GM12892 (cell line): Measurements from ENCODE around the gene ATE1.

Source experiments
- POLR2A ChIP-seq: IDR thresholded peaks from 2 replicates; pipeline ENCODE4 v1.6.1; 2011; ENCODE audit warnings: low read depth, low read length, control low read depth
- POLR2AphosphoS5 ChIP-seq: IDR thresholded peaks from 2 replicates; pipeline ENCODE4 v1.6.1; 2011; ENCODE audit warnings: low read depth, low read length, control low read depth
- TAF1 ChIP-seq: IDR thresholded peaks from 2 replicates; pipeline ENCODE4 v1.6.1; 2011; ENCODE audit warnings: low read depth, mild to moderate bottlenecking, control low read depth, low read length, borderline replicate concordance

DNA sequence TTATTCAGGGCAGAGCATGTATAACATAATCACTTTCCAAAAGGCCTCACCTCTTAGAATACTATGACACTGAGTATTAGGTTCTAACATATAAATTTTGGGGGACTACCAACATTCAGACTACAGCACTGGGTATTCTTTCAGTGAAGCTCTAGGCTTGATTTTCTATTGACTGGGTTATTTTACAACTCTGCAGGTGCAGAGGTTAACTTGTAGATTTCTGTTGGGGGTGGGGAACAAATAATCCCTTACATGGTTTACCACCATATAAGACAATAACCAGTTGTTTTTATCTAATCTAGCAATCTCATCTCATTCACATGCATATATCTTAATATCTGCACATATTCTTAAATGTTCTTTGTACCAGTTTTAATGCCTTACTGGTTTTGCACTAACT lies 73.9 kb downstream of the ATE1 start:
- TF ChIP-seq POLR2AphosphoS5 (no peak), POLR2A (no peak), TAF1 (no peak)
